ENCODE results near the gene HDAC11. TPM values are rescaled to one million over a fixed set of nuclear protein-coding genes. Genes with fewer than 3 reads are reported as not detected.

Gene HDAC11
- total RNA-seq, 1 experiment from 2014 or later: 12.0 TPM

- H3K9me3 Mint-ChIP-seq: no peaks in the 10 kb centered on the region
- H3K4me3 Mint-ChIP-seq: no peak overlapping the region
- peaks cover under 1% of the 10 kb centered on the region; the same call in 1 of the 2 replicates for H3K4me1 Mint-ChIP-seq
- ChIA-PET CTCF (interaction anchor here (0.8 to 1.5 kb wide), 5 partner anchors 11 to 166 kb away, joined by 3 to 8 read pairs (median 4); partner anchors contain the start of gene HDAC11), POLR2A (no interaction called here)
- no peak for TF ChIP-seq RELA (CRISPR knock-in tag; IDR thresholded peaks at IDR 0.05; ENCODE audit: borderline replicate concordance)
- TF ChIP-seq TP53 (CRISPR knock-in tag; IDR thresholded peaks at IDR 0.05): no peak
- no peak for TF ChIP-seq E2F5 (CRISPR knock-in tag; IDR thresholded peaks at IDR 0.05)
- TF ChIP-seq NR2C2 (CRISPR knock-in tag; IDR thresholded peaks at IDR 0.05): no peak
- TF ChIP-seq E2F4 (CRISPR knock-in tag; IDR thresholded peaks at IDR 0.05; ENCODE audit: borderline replicate concordance, low read depth): no peak
- TF ChIP-seq ZNF532 (CRISPR knock-in tag; IDR thresholded peaks at IDR 0.05; ENCODE audit: borderline replicate concordance): no peak
- no peaks in the 10 kb centered on the region for H3K36me3 Mint-ChIP-seq
- no peaks in the 10 kb centered on the region; the same call in 1 of the 2 replicates for H3K27me3 Mint-ChIP-seq (ENCODE audit: low read depth)
- no peak for ATAC-seq
- DNase-seq (ENCODE audit: low spot score): no peak
- H3K27ac Mint-ChIP-seq: no peak overlapping the region
Observed at GRCh38 chr3:13491206-13491974, 11.3 kb downstream of the HDAC11 start.

GRCh38 chr3:13492048-13492447, 11.9 kb downstream of the HDAC11 start:
- CTCF ChIA-PET: interaction anchor here (0.8 to 1.5 kb wide), 5 partner anchors 12 to 156 kb away, joined by 3 to 9 read pairs (median 4); partner anchors contain the start of gene HDAC11
- DNase-seq (ENCODE audit: low spot score): no peak
- Mint-ChIP-seq H3K27me3 (ENCODE audit: low read depth) (no peaks in the 10 kb centered on the region; the same call in 1 of the 2 replicates), H3K4me3 (no peak overlapping the region), H3K36me3 (no peaks in the 10 kb centered on the region), H3K9me3 (no peaks in the 10 kb centered on the region), H3K4me1 (peaks cover 6% of the 10 kb centered on the region; the same call in 1 of the 2 replicates), H3K27ac (no peak overlapping the region)
- POLR2A ChIA-PET: no interaction called here
- TF ChIP-seq RORB (CRISPR knock-in tag; IDR thresholded peaks at IDR 0.05) (no peak), USF2 (CRISPR knock-in tag; IDR thresholded peaks at IDR 0.05) (no peak), CTCF (IDR thresholded peaks at IDR 0.05) (no peak), E2F5 (CRISPR knock-in tag; IDR thresholded peaks at IDR 0.05) (no peak), ZNF425 (CRISPR knock-in tag; conservative IDR thresholded peaks at IDR 0.05) (no peak), NFYB (CRISPR knock-in tag; conservative IDR thresholded peaks at IDR 0.05; ENCODE audit: low read depth) (no peak), CREB1 (CRISPR knock-in tag; IDR thresholded peaks at IDR 0.05) (no peak), E2F4 (CRISPR knock-in tag; IDR thresholded peaks at IDR 0.05; ENCODE audit: borderline replicate concordance, low read depth) (no peak)
- no peak for ATAC-seq
